Heart right ventricle (tissue), 16 donors: ENCODE measurements around the gene SMYD3. TPM values are rescaled to one million over a fixed set of nuclear protein-coding genes. Genes with fewer than 3 reads are reported as not detected.

Source experiments
- ATAC-seq, 8 donors: fragments of 200-7000 bp; cut with Tn5 transposase; one replicate each; pipeline ENCODE4 v1.9.1; 2020; ENCODE audit warnings: mild to moderate bottlenecking in 8 of 8, moderate library complexity in 8 of 8, moderate number of reproducible peaks in 1 of 8
- DNase-seq, 2 donors: peaks; one replicate each; pipeline ENCODE4 v3.0.0-alpha.2; 2020
- H3K27ac ChIP-seq, 10 donors: fragments of 200-600 bp; sonication (generic) in 2 of 10; one replicate each; pipeline versions ENCODE4 v1.5.0 to v1.8.0; 2020 to 2022; ENCODE audit warnings: mild to moderate bottlenecking in 3 of 10
- H3K27me3 ChIP-seq, 7 donors: fragments of 200-600 bp; one replicate each; pipeline ENCODE4 v1.8.0; 2021 to 2022; ENCODE audit warnings: mild to moderate bottlenecking in 2 of 7
- H3K36me3 ChIP-seq, 9 donors: fragments of 200-600 bp; sonication (generic) in 1 of 9; one replicate each; pipeline versions ENCODE4 v1.5.0 to v1.8.0; 2020 to 2022; ENCODE audit warnings: mild to moderate bottlenecking in 2 of 9
- H3K4me1 ChIP-seq, 9 donors: fragments of 200-600 bp; sonication (generic) in 1 of 9; one replicate each; pipeline versions ENCODE4 v1.5.0 to v1.8.0; 2020 to 2022; ENCODE audit warnings: mild to moderate bottlenecking in 4 of 9
- H3K4me3 ChIP-seq, 10 donors: fragments of 200-600 bp; sonication (generic) in 2 of 10; one replicate each; pipeline versions ENCODE4 v1.5.0 to v1.8.0; 2020 to 2022; ENCODE audit warnings: mild to moderate bottlenecking in 7 of 10, moderate library complexity in 2 of 10
- H3K9me3 ChIP-seq, 11 donors: fragments of 200-600 bp in 10 of 11; sonication (generic) in 2 of 11; one replicate each; pipeline versions ENCODE4 v1.5.0 to v1.8.0; 2013 to 2022; ENCODE audit warnings: mild to moderate bottlenecking in 2 of 11, control low read depth in 1 of 11, moderate library complexity in 1 of 11
- CTCF ChIP-seq, 9 donors: fragments of 200-600 bp; sonication (generic) in 2 of 9; IDR thresholded peaks; one replicate each; pipeline versions ENCODE4 v1.5.0 to v1.8.0; 2021 to 2022; ENCODE audit warnings: antibody characterized with exemption in 9 of 9, mild to moderate bottlenecking in 5 of 9, moderate library complexity in 1 of 9
- WGBS, 2 donors: extraction: QIAGEN DNeasy Blood & Tissue Kit; methylation state at CpG; one replicate each; pipeline ENCODE4 v1.1.7; 2013; ENCODE audit warnings: inconsistent platforms in 1 of 2; 5-methylcytosine and 5-hydroxymethylcytosine counted together
- intact Hi-C, 10 donors: fragments of 100-400 bp; cut with DNase I; formaldehyde crosslinking; loops; one replicate each; pipeline versions ENCODE4 v1.11.1 to v1.14.2; 2022
- polyA plus RNA-seq, 2 donors: library from polyadenylated mRNA; stranded (reverse); fragments of 200-250 nt; gene quantifications; one replicate each; pipeline ENCODE4 v1.2.3, GENCODE V29; 2013
- total RNA-seq, 10 donors: library from RNA; stranded (reverse); fragmentation: NEBNext Ultra II Directional in 3 of 10; extraction: Animal tissue kit (Norgen Biotek cat#: 25700) in 3 of 10; gene quantifications; one replicate each; pipeline versions ENCODE4 v1.2.1 to v1.2.4, GENCODE V29; 2021 to 2023
- donor health status: Arrhythmogenic right ventricular cardiomyopathy.
- donor health status: ischemic (EF 13 %, LVEDD 7.1; RV severe dilation, severe dysfunction).
- donor health status: healthy with polysubstance abuse.
- donor health status: DM: no; HTN: yes; CAD: no.
- donor health status: DM: no; HTN: no; CAD: no.
- donor health status: ischemic (EF 25% LVEDD 6.9; RV normal size, moderate dysfunction).
- donor health status: ischemic (EF 25% LVEDD 5.7; RV mildly dilated, moderate dysfunction).
- donor health status: healthy.
- donor health status: DM: yes; HTN: yes; CAD: no.
- donor health status: Ischemic cardiomyopathy.
- donor health status: ischemic (EF 35%, LVEDD 5.7; RV mildly dilated, moderate dysfunction).
- donor health status: nonischemic (EF 11% LVEDD 7.7; RV severe dilation, severe dysfunction).
- donor health status: DM: yes; HTN: yes; CAD: no.
- donor health status: PGD.
- donor health status: ischemic (EF 29% LVEDD 5.4; RV normal size, mild dysfunction).
- donor health status: nonischemic (EF 23%, LVEDD 6.1; RV moderate dilation, normal function).

SMYD3 gene
- total and polyA plus RNA-seq, 12 donors: 5.9 to 13.9 (median 8.1) TPM

DNA sequence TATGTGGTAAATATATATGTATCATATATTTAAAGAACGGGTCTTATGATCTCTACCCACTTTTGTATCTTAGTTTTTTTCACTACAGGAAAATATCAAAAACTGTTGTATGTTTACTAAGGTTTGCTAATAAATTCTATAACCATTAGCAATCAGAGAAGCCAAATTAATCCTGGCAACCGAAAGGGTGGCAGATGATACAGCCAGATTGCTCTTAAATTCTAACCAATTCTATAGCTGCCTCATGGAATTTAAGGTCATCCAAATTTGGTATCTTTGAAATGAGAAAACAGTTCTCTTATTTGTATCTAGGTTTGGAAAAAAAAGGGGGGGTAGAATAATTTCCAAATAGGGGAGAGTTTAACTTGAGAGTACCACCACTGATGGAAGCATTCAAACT, 591.2 kb downstream of the SMYD3 start:
- no peak for DNase-seq
- Histone ChIP-seq H3K4me3 (no peak overlapping the region), H3K27ac (no peak overlapping the region), H3K4me1 (no peaks in the 10 kb centered on the region), H3K9me3 (peaks cover 0 to 16% (median 0%) of the 10 kb centered on the region in 11 donors), H3K27me3 (no peaks in the 10 kb centered on the region), H3K36me3 (peaks cover 0 to 10% (median 0%) of the 10 kb centered on the region in 9 donors)
- no peak for ATAC-seq
- intact Hi-C loops: no loop called here
- no peak for TF ChIP-seq CTCF (IDR thresholded peaks at IDR 0.05)
- WGBS, 2 donors: 95 to 97% methylated on average over 2 of the region's 2 CpGs

DNA sequence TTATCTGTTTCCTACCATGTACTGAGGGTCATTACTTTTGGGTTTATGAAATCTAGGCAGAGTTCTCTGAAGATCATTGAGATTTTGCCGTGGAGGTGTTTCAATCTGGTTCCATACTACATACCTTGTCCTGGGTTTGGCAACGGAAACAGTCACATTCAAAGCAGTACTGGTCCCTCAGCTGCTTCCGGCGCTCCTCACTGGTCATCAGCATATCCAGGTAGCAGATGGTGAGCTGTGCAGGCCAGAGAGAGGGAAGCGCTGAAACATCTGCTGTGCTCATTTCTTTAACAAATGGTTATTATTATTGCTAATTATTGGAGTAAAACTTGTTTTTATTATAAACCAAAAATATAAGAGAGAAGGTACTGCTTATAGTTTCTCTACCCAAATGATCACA, 591.7 kb downstream of the SMYD3 start:
- WGBS, 2 donors: 96% methylated on average over 5 of the region's 5 CpGs
- DNase-seq: no peak
- H3K27ac ChIP-seq: no peak overlapping the region
- no peak for ATAC-seq
- H3K27me3 ChIP-seq: no peaks in the 10 kb centered on the region
- no peak overlapping the region for H3K4me3 ChIP-seq
- peaks cover 0 to 16% (median 0%) of the 10 kb centered on the region in 11 donors for H3K9me3 ChIP-seq
- H3K36me3 ChIP-seq: peaks cover 0 to 10% (median 0%) of the 10 kb centered on the region in 9 donors
- no peaks in the 10 kb centered on the region for H3K4me1 ChIP-seq
- intact Hi-C loops: no loop called here
- TF ChIP-seq CTCF (IDR thresholded peaks at IDR 0.05): no peak

DNA sequence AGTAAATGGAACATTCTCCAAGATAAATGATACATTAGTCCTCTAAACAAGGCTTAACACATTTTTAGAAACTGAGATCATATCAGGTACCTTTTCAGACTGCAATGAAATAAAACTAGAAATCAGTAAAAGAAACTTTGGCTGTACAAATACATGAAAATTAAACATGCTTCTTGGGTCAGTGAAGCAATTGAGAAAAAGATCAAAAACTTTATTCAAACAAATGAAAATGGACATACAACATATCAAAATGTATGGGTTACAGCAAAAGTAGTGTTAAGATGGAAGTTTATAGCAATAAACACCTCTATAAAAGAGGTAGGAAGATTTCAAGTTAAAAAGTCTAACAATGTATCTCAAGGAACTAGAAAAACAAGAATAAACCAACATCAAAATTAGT, 598.5 kb downstream of the SMYD3 start:
- DNase-seq (no peak), ATAC-seq (no peak)
- Histone ChIP-seq H3K4me1 (no peaks in the 10 kb centered on the region), H3K27me3 (no peaks in the 10 kb centered on the region), H3K27ac (no peak overlapping the region), H3K4me3 (no peak overlapping the region), H3K36me3 (no peaks in the 10 kb centered on the region), H3K9me3 (peaks cover 0 to 6% (median 0%) of the 10 kb centered on the region in 11 donors)
- intact Hi-C loops: no loop called here
- no peak for TF ChIP-seq CTCF (IDR thresholded peaks at IDR 0.05)

GRCh38 chr1:245906207-245906606, 600.9 kb downstream of the SMYD3 start:
- ATAC-seq: no peak
- no peaks in the 10 kb centered on the region for H3K9me3 ChIP-seq
- no peaks in the 10 kb centered on the region for H3K4me1 ChIP-seq
- DNase-seq: no peak
- H3K27me3 ChIP-seq: no peaks in the 10 kb centered on the region
- no peaks in the 10 kb centered on the region for H3K36me3 ChIP-seq
- WGBS, 2 donors: 94% methylated on average over 1 of the region's 1 CpG
- intact Hi-C loops: no loop called here
- TF ChIP-seq CTCF (IDR thresholded peaks at IDR 0.05): no peak
- no peak overlapping the region for H3K27ac ChIP-seq
- H3K4me3 ChIP-seq: no peak overlapping the region

DNA sequence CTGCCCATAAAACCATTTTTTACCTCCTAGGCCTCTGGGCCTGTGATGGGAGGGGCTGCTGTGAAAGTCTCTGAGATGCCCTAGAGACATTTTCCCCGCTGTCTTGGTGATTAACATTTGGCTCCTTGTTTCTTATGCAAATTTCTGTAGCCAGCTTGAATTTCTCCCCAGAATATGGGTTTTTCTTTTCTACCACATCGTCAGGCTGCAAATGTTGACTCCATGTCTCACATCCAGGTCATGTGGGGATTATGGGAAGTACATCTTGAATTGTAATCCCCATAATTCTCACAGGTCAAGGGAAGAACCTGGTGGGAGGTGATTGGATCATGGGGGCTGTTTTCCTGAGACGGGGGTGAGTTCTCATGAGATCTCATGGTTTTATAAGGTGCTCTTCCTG, 603.2 kb downstream of the SMYD3 start:
- 91 to 92% methylated on average over 3 of the region's 3 CpGs for WGBS, 2 donors
- TF ChIP-seq CTCF (IDR thresholded peaks at IDR 0.05): no peak
- H3K4me1 ChIP-seq: no peaks in the 10 kb centered on the region
- H3K27ac ChIP-seq: no peak overlapping the region
- ATAC-seq (no peak), DNase-seq (no peak)
- no peaks in the 10 kb centered on the region for H3K9me3 ChIP-seq
- H3K36me3 ChIP-seq: no peaks in the 10 kb centered on the region
- no peak overlapping the region for H3K4me3 ChIP-seq
- intact Hi-C loops: no loop called here
- no peaks in the 10 kb centered on the region for H3K27me3 ChIP-seq
